ENCODE measurements around the gene RAB11FIP4.

The RAB11FIP4 gene

GRCh38 chr17:31467502-31468256 is 76.2 kb downstream of the RAB11FIP4 start:
- Histone ChIP-seq H3K4me1 (peaks cover 0 to 40% (median 17%) of the 10 kb centered on the region in 10 experiments; a peak in 12 of 20 replicates), H3K27ac (no peak overlapping the region), H3K9ac (no peak overlapping the region), H3K4me2 (no peak overlapping the region), H3K4me3 (no peak overlapping the region), H3K27me3 (no peaks in the 10 kb centered on the region), H3K9me3 (replicated peaks in 1 of 11) (no peaks in the 10 kb centered on the region), H3K36me3 (no peaks in the 10 kb centered on the region), H4K20me1 (no peaks in the 10 kb centered on the region)
- no peak for TF ChIP-seq Cebpa-rat (IDR thresholded peaks at IDR 0.05)

GRCh38 chr17:31469959-31470358 is 78.5 kb downstream of the RAB11FIP4 start:
- Histone ChIP-seq H3K27ac (no peak overlapping the region), H3K4me2 (peak overlapping the region in 1 of 11 experiments; percentile 5; a peak in 1 of 22 replicates), H3K36me3 (no peaks in the 10 kb centered on the region), H3K4me3 (no peak overlapping the region), H4K20me1 (no peaks in the 10 kb centered on the region), H3K9me3 (replicated peaks in 1 of 11) (no peaks in the 10 kb centered on the region), H3K4me1 (peaks cover 4 to 45% (median 24%) of the 10 kb centered on the region in 10 experiments), H3K27me3 (no peaks in the 10 kb centered on the region; a peak in 1 of 22 replicates), H3K9ac (no peak overlapping the region)
- TF ChIP-seq Cebpa-rat (IDR thresholded peaks at IDR 0.05), result no peak

- H3K27me3 ChIP-seq, result no peaks in the 10 kb centered on the region; a peak in 1 of 22 replicates
- H3K9me3 ChIP-seq (replicated peaks in 1 of 11), result no peaks in the 10 kb centered on the region
- H3K9ac ChIP-seq, result no peak overlapping the region
- no peak for TF ChIP-seq Cebpa-rat (IDR thresholded peaks at IDR 0.05)
- H3K36me3 ChIP-seq, result no peaks in the 10 kb centered on the region
- no peak overlapping the region for H3K4me3 ChIP-seq
- H3K4me1 ChIP-seq, result peaks cover 10 to 45% (median 26%) of the 10 kb centered on the region in 10 experiments
- no peak overlapping the region for H3K4me2 ChIP-seq
- H3K27ac ChIP-seq, result no peak overlapping the region
- H4K20me1 ChIP-seq, result no peaks in the 10 kb centered on the region
These were observed 79.1 kb downstream of the RAB11FIP4 start for GRCh38 chr17:31470592-31470991.

GRCh38 chr17:31472137-31472536 is 80.7 kb downstream of the RAB11FIP4 start:
- Histone ChIP-seq H3K4me2 (no peak overlapping the region), H3K9me3 (replicated peaks in 1 of 11) (no peaks in the 10 kb centered on the region), H3K4me3 (no peak overlapping the region), H4K20me1 (no peaks in the 10 kb centered on the region), H3K27me3 (no peaks in the 10 kb centered on the region; a peak in 1 of 22 replicates), H3K36me3 (no peaks in the 10 kb centered on the region), H3K27ac (no peak overlapping the region), H3K9ac (no peak overlapping the region), H3K4me1 (peaks cover 25 to 50% (median 33%) of the 10 kb centered on the region in 10 experiments)
- TF ChIP-seq Cebpa-rat (IDR thresholded peaks at IDR 0.05), result no peak

GRCh38 chr17:31475378-31476162 is 84.1 kb downstream of the RAB11FIP4 start:
- no peaks in the 10 kb centered on the region for H3K36me3 ChIP-seq
- H3K27me3 ChIP-seq, result no peaks in the 10 kb centered on the region; a peak in 1 of 22 replicates
- no peaks in the 10 kb centered on the region for H4K20me1 ChIP-seq
- no peak overlapping the region for H3K27ac ChIP-seq
- no peak overlapping the region for H3K9ac ChIP-seq
- H3K4me3 ChIP-seq, result no peak overlapping the region
- peak overlapping the region; percentile 39 to 84 (median 62) for H3K4me2 ChIP-seq
- no peak for TF ChIP-seq Cebpa-rat (IDR thresholded peaks at IDR 0.05)
- H3K9me3 ChIP-seq (replicated peaks in 1 of 11), result no peaks in the 10 kb centered on the region
- peaks cover 25 to 43% (median 34%) of the 10 kb centered on the region in 10 experiments for H3K4me1 ChIP-seq

- Histone ChIP-seq H4K20me1 (no peaks in the 10 kb centered on the region), H3K9me3 (replicated peaks in 1 of 11) (no peaks in the 10 kb centered on the region), H3K4me3 (no peak overlapping the region), H3K4me1 (peaks cover 25 to 43% (median 34%) of the 10 kb centered on the region in 10 experiments), H3K36me3 (no peaks in the 10 kb centered on the region), H3K4me2 (peak overlapping the region; percentile 36 to 84 (median 62)), H3K9ac (peak overlapping the region in 1 of 11 experiments; percentile 25; a peak in 2 of 22 replicates), H3K27me3 (no peaks in the 10 kb centered on the region; a peak in 1 of 22 replicates), H3K27ac (no peak overlapping the region; a peak in 1 of 22 replicates)
- no peak for TF ChIP-seq Cebpa-rat (IDR thresholded peaks at IDR 0.05)
These were observed 85.3 kb downstream of the RAB11FIP4 start for GRCh38 chr17:31476525-31477416.

GRCh38 chr17:31477417-31478055 is 86.1 kb downstream of the RAB11FIP4 start:
- Histone ChIP-seq H3K4me3 (no peak overlapping the region), H4K20me1 (no peaks in the 10 kb centered on the region), H3K9me3 (replicated peaks in 1 of 11) (no peaks in the 10 kb centered on the region), H3K27ac (no peak overlapping the region), H3K36me3 (no peaks in the 10 kb centered on the region), H3K27me3 (no peaks in the 10 kb centered on the region; a peak in 1 of 22 replicates), H3K4me1 (peaks cover 25 to 43% (median 34%) of the 10 kb centered on the region in 10 experiments), H3K4me2 (peak overlapping the region in 8 of 11 experiments; percentile 55 to 84 (median 72); a peak in 14 of 22 replicates), H3K9ac (no peak overlapping the region)
- TF ChIP-seq Cebpa-rat (IDR thresholded peaks at IDR 0.05), result no peak

- no peaks in the 10 kb centered on the region for H3K36me3 ChIP-seq
- no peaks in the 10 kb centered on the region for H4K20me1 ChIP-seq
- no peak overlapping the region for H3K27ac ChIP-seq
- TF ChIP-seq Cebpa-rat (IDR thresholded peaks at IDR 0.05), result no peak
- H3K4me3 ChIP-seq, result no peak overlapping the region
- H3K27me3 ChIP-seq, result no peaks in the 10 kb centered on the region; a peak in 1 of 22 replicates
- no peak overlapping the region for H3K4me2 ChIP-seq
- H3K4me1 ChIP-seq, result peaks cover 25 to 36% (median 33%) of the 10 kb centered on the region in 10 experiments
- no peak overlapping the region for H3K9ac ChIP-seq
- H3K9me3 ChIP-seq (replicated peaks in 1 of 11), result no peaks in the 10 kb centered on the region
These were observed 87.6 kb downstream of the RAB11FIP4 start for GRCh38 chr17:31479062-31479408.

Measured in BLaER1 treated with 17β-estradiol and CSF1 and Interleukin-3, amounts not matched to agents 10 nM and 100 nM (cell line).